Thoracic aorta (tissue), 2 donors: Measurements from ENCODE around the gene D2HGDH. TPM values are rescaled to one million over a fixed set of nuclear protein-coding genes. Genes with fewer than 3 reads are reported as not detected.
"Not testable (repeated sequence)": the region's sequence is repeated elsewhere in the genome, so short reads cannot be mapped to it uniquely, and the experiment has no call there.

Experiments
- ATAC-seq: fragments of 150-250 bp; one replicate; pipeline ENCODE4 v1.8.0; 2017; ENCODE audit warnings: low read depth; ENCODE audit not compliant: insufficient number of reproducible peaks, low FRiP score
- DNase-seq: peaks from one replicate; pipeline ENCODE4 v3.0.0-alpha.2; 2020; ENCODE audit warnings: low spot score
- H3K27ac ChIP-seq, 2 donors: fragments of 200-600 bp; sonication (generic); 1 replicate in 1 of 2; 2 replicates in 1 of 2; pipeline ENCODE4 v1.5.1; 2016; ENCODE audit warnings: mild to moderate bottlenecking in 2 of 2, moderate library complexity in 2 of 2
- H3K27me3 ChIP-seq: fragments of 200-600 bp; sonication (generic); replicated peaks from 2 replicates; pipeline ENCODE4 v1.6.0; 2016; ENCODE audit warnings: mild to moderate bottlenecking; ENCODE audit not compliant: insufficient read depth
- H3K36me3 ChIP-seq: fragments of 200-600 bp; sonication (generic); one replicate; pipeline ENCODE4 v1.5.1; 2016
- H3K4me1 ChIP-seq, 2 donors: fragments of 200-600 bp; sonication (generic); 1 replicate in 1 of 2; 2 replicates in 1 of 2; pipeline versions ENCODE4 v1.5.1 to v1.6.0; 2016; ENCODE audit warnings: low read depth in 2 of 2, mild to moderate bottlenecking in 1 of 2; ENCODE audit not compliant: control insufficient read depth in 1 of 2
- H3K4me3 ChIP-seq: fragments of 200-600 bp; sonication (generic); 2 replicates; pipeline ENCODE4 v1.5.1; 2016; ENCODE audit warnings: mild to moderate bottlenecking
- H3K9me3 ChIP-seq: fragments of 200-600 bp; sonication (generic); 2 replicates; pipeline ENCODE4 v1.5.1; 2016
- total RNA-seq, 2 donors: library from RNA; depleted of rRNA; stranded (reverse); fragments of >200 nt; gene quantifications; one replicate each; pipeline versions ENCODE4 v1.1.0 to v1.2.3, GENCODE V29; 2016
- TF ChIP-seq, protein P1 (sequence below): fragments of 200-600 bp; sonication (generic); IDR thresholded peaks from one replicate; pipeline ENCODE4 v1.5.1; 2019; ENCODE audit warnings: antibody characterized with exemption

Gene D2HGDH
- total RNA-seq, 2 donors from 2014 or later = 11.1 to 38.0 TPM

GRCh38 chr2:241742320-241742939 lies 8.0 kb downstream of the D2HGDH start:
- TF ChIP-seq, protein P1, sequence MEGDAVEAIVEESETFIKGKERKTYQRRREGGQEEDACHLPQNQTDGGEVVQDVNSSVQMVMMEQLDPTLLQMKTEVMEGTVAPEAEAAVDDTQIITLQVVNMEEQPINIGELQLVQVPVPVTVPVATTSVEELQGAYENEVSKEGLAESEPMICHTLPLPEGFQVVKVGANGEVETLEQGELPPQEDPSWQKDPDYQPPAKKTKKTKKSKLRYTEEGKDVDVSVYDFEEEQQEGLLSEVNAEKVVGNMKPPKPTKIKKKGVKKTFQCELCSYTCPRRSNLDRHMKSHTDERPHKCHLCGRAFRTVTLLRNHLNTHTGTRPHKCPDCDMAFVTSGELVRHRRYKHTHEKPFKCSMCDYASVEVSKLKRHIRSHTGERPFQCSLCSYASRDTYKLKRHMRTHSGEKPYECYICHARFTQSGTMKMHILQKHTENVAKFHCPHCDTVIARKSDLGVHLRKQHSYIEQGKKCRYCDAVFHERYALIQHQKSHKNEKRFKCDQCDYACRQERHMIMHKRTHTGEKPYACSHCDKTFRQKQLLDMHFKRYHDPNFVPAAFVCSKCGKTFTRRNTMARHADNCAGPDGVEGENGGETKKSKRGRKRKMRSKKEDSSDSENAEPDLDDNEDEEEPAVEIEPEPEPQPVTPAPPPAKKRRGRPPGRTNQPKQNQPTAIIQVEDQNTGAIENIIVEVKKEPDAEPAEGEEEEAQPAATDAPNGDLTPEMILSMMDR = no peak
- ATAC-seq (no peak), DNase-seq (no peak)
- no peaks in the 10 kb centered on the region for H3K9me3 ChIP-seq
- H3K4me1 ChIP-seq = peaks cover 0 to under 1% of the 10 kb centered on the region in 2 donors
- no peak overlapping the region for H3K4me3 ChIP-seq
- no peak overlapping the region for H3K27ac ChIP-seq
- peaks cover 23% of the 10 kb centered on the region for H3K36me3 ChIP-seq
- no peaks in the 10 kb centered on the region for H3K27me3 ChIP-seq

DNA sequence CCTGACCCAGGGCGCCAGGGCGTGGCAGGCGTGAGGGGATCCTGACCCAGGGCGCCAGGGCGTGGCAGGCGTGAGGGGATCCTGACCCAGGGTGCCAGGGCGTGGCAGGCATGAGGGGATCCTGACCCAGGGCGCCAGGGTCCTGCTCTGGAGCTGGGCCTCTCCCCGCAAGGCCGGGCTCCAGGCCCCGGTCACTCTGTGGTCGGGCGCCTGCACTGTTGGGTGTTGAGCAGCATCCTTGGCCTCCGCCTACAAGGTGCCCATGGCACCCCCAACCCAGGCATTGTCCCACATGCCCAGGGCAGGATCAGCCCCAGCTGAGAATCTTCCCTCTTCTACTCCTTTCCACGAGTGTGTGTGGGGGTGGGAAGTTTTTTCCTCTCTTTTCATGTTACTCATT lies 8.6 kb downstream of the D2HGDH start:
- DNase-seq, H3K27ac ChIP-seq, H3K27me3 ChIP-seq, ATAC-seq, H3K4me1 ChIP-seq, H3K9me3 ChIP-seq, H3K4me3 ChIP-seq: not testable (repeated sequence)
- peaks cover 23% of the 10 kb centered on the region for H3K36me3 ChIP-seq

- no peak overlapping the region for H3K27ac ChIP-seq
- no peaks in the 10 kb centered on the region for H3K27me3 ChIP-seq
- ATAC-seq (no peak), DNase-seq (no peak)
- H3K4me3 ChIP-seq = no peak overlapping the region
- peaks cover 23% of the 10 kb centered on the region for H3K36me3 ChIP-seq
- TF ChIP-seq, protein P1 = no peak
- H3K9me3 ChIP-seq = no peaks in the 10 kb centered on the region
- no peaks in the 10 kb centered on the region for H3K4me1 ChIP-seq
Observed at GRCh38 chr2:241743620-241744019, 9.2 kb downstream of the D2HGDH start.

- DNase-seq (no peak), ATAC-seq (no peak)
- H3K9me3 ChIP-seq = no peaks in the 10 kb centered on the region
- TF ChIP-seq, protein P1 = no peak
- H3K27me3 ChIP-seq = no peaks in the 10 kb centered on the region
- H3K27ac ChIP-seq = no peak overlapping the region
- H3K36me3 ChIP-seq = peaks cover 23% of the 10 kb centered on the region
- no peak overlapping the region for H3K4me3 ChIP-seq
- H3K4me1 ChIP-seq = no peaks in the 10 kb centered on the region
Observed at GRCh38 chr2:241744028-241744754, 9.8 kb downstream of the D2HGDH start.

DNA sequence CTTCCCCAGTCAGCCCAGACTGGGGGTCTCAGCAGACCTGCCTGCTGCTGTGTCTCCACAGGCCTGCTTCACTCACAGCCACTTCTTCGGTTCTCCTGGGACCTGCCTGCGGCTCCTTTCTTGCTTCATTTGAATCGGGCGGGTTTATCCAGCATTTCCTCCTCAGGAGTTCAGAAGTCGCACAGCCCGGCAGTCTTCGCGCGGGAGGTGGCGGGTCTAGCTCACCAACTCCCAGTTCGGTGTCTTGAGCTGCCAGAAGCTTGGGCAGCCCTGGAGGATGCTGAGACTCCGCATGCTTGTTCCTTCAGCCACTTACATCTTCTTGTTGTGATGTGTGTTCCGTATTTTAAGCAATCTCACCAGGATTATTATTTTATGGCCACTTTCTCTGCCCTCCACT lies 10.8 kb downstream of the D2HGDH start:
- Histone ChIP-seq H3K36me3 (peaks cover 23% of the 10 kb centered on the region), H3K9me3 (no peaks in the 10 kb centered on the region), H3K27ac (no peak overlapping the region), H3K4me3 (no peak overlapping the region), H3K27me3 (no peaks in the 10 kb centered on the region), H3K4me1 (peaks cover 0 to 3% of the 10 kb centered on the region in 2 donors)
- TF ChIP-seq, protein P1 = no peak
- DNase-seq = no peak
- no peak for ATAC-seq
